ENCODE measurements around the gene TAS1R3.

TAS1R3 gene

DNA sequence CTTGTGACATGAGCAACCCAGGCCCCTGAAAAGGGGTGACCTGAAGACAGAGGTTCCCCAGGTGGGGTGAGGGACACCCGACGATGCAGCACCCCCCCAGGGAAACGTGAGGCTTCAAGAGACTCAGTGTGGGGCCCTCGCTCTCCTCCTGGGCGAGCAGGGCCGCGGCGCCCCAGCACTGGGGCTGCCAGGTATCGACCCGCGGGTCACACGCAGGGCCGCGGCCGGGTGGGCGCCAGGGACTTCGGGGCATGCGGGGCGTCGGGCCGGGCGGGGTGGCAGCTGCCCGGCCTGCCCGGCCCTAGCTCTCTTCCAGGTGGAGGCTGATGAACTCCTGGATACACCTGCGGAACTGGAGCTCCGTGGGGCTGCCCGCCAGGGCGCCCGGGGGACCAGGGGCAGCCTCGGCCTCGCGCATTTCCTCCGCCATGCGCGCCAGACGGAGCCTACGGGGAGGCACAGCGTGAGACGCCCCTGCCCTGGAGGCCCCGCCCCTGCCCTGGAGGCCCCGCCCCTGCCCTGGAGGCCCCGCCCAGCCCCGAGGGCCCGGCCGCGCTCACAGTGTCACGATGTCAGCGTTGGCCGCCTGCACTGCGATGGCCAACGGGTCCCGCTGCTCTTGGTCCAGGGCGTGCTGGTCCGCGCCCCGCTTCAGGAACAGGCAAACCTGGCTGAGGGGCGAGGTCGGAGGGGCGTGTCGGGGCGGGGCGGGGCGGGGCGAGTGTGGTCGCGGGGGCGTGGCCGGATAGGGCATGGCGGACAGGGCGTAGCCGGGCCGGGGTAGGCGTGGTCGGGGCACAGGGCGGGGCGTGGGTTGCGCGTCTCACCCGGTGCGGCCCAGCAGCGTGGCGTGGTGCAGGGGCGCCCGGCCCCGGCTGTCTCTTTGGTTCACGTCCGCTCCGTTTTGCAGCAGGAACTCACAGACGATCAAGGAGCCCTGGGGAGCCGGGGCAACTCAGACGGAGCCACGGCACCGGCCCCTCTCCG is 37.5 kb upstream of the TAS1R3 start:
- Histone ChIP-seq H3K79me2 (ENCODE audit: low read length) (no peaks in the 10 kb centered on the region), H2AFZ (ENCODE audit: low read depth, low read length) (no peak overlapping the region), H3K9ac (ENCODE audit: low read length) (no peak overlapping the region), H3K9me3 (ENCODE audit: insufficient read depth, low read length) (no peaks in the 10 kb centered on the region), H3K36me3 (replicated peaks; ENCODE audit: low read depth, low read length) (no peaks in the 10 kb centered on the region), H4K20me1 (ENCODE audit: insufficient read depth, low read length) (no peaks in the 10 kb centered on the region), H3K4me1 (ENCODE audit: low read length) (no peaks in the 10 kb centered on the region), H3K27ac (ENCODE audit: low read length) (no peak overlapping the region), H3K27me3 (ENCODE audit: low read depth, low read length) (no peaks in the 10 kb centered on the region), H3K4me2 (ENCODE audit: low read length) (no peak overlapping the region), H3K4me3 (ENCODE audit: low read length) (no peak overlapping the region)
- TF ChIP-seq EZH2phosphoT487 (IDR thresholded peaks at IDR 0.05; ENCODE audit: low read depth): no peak
- TF ChIP-seq, protein P1, sequence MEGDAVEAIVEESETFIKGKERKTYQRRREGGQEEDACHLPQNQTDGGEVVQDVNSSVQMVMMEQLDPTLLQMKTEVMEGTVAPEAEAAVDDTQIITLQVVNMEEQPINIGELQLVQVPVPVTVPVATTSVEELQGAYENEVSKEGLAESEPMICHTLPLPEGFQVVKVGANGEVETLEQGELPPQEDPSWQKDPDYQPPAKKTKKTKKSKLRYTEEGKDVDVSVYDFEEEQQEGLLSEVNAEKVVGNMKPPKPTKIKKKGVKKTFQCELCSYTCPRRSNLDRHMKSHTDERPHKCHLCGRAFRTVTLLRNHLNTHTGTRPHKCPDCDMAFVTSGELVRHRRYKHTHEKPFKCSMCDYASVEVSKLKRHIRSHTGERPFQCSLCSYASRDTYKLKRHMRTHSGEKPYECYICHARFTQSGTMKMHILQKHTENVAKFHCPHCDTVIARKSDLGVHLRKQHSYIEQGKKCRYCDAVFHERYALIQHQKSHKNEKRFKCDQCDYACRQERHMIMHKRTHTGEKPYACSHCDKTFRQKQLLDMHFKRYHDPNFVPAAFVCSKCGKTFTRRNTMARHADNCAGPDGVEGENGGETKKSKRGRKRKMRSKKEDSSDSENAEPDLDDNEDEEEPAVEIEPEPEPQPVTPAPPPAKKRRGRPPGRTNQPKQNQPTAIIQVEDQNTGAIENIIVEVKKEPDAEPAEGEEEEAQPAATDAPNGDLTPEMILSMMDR (IDR thresholded peaks at IDR 0.05; ENCODE audit: low read depth, low read length): no peak

GRCh38 chr1:1294250-1294890 is 36.7 kb upstream of the TAS1R3 start:
- H3K79me2 ChIP-seq (ENCODE audit: low read length): no peaks in the 10 kb centered on the region
- no peak overlapping the region for H3K9ac ChIP-seq (ENCODE audit: low read length)
- H3K27ac ChIP-seq (ENCODE audit: low read length): no peak overlapping the region
- no peak overlapping the region for H3K4me2 ChIP-seq (ENCODE audit: low read length)
- no peaks in the 10 kb centered on the region for H3K4me1 ChIP-seq (ENCODE audit: low read length)
- no peak overlapping the region for H3K4me3 ChIP-seq (ENCODE audit: low read length)
- H3K9me3 ChIP-seq (ENCODE audit: insufficient read depth, low read length): no peaks in the 10 kb centered on the region
- H3K36me3 ChIP-seq (replicated peaks; ENCODE audit: low read depth, low read length): no peaks in the 10 kb centered on the region
- H2AFZ ChIP-seq (ENCODE audit: low read depth, low read length): no peak overlapping the region
- H3K27me3 ChIP-seq (ENCODE audit: low read depth, low read length): no peaks in the 10 kb centered on the region
- H4K20me1 ChIP-seq (ENCODE audit: insufficient read depth, low read length): no peaks in the 10 kb centered on the region
- TF ChIP-seq EZH2phosphoT487 (IDR thresholded peaks at IDR 0.05; ENCODE audit: low read depth): no peak
- TF ChIP-seq, protein P1 (IDR thresholded peaks at IDR 0.05; ENCODE audit: low read depth, low read length): no peak

DNA sequence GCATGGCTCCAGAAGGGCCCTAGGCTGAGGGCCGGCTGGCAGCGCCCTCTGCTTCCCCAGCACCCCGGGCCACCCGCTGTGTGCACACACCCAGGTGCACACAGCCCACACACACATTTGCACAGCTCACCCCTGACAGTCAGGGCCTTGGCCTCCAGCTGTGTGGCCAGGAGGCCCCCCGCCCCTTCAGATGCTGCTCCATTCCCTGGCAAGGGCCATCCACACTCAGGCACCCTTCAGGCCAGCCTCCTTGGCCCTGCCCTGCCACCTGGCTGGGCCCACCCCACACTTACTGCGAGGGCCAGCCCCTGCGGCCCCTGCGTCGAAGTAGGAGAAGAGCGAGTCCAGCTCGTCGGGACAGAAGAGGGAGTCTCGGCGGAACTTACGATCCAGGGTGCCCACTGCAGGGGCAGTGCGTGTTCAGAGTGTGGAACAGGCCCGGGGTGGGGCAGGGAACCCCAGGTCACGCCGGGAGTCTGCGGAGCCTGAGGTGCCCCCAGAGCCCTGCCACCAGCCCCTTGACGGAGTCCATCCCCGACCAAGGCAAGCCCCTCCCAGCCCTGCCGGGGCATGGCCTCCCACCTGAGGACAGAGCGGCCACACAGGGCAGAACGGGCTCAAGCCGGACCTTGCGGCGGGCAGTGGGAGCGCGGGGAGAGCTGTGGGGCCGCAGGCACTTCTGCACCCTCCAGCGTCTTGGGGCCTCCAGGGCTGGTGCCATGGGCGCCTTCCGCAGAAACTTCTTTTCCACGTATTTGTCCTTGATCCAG is 35.7 kb upstream of the TAS1R3 start:
- H3K4me1 ChIP-seq (ENCODE audit: low read length): no peaks in the 10 kb centered on the region
- no peak overlapping the region for H3K4me3 ChIP-seq (ENCODE audit: low read length)
- H3K27ac ChIP-seq (ENCODE audit: low read length): no peak overlapping the region
- no peaks in the 10 kb centered on the region for H3K27me3 ChIP-seq (ENCODE audit: low read depth, low read length)
- H3K9me3 ChIP-seq (ENCODE audit: insufficient read depth, low read length): no peaks in the 10 kb centered on the region
- TF ChIP-seq, protein P1 (IDR thresholded peaks at IDR 0.05; ENCODE audit: low read depth, low read length): no peak
- TF ChIP-seq EZH2phosphoT487 (IDR thresholded peaks at IDR 0.05; ENCODE audit: low read depth): no peak
- no peak overlapping the region for H2AFZ ChIP-seq (ENCODE audit: low read depth, low read length)
- H4K20me1 ChIP-seq (ENCODE audit: insufficient read depth, low read length): no peaks in the 10 kb centered on the region
- H3K36me3 ChIP-seq (replicated peaks; ENCODE audit: low read depth, low read length): no peaks in the 10 kb centered on the region
- no peak overlapping the region for H3K4me2 ChIP-seq (ENCODE audit: low read length)
- H3K79me2 ChIP-seq (ENCODE audit: low read length): no peaks in the 10 kb centered on the region
- no peak overlapping the region for H3K9ac ChIP-seq (ENCODE audit: low read length)

All from OCI-LY3 (cell line).